GM12878 (cell line): ENCODE data around the gene ZBTB18.

Source experiments
- BRCA1 ChIP-seq: IDR thresholded peaks from 2 replicates; pipeline ENCODE4 v1.6.1; 2011; ENCODE audit warnings: low read depth, low read length, improper control_type of control experiment
- CTCF ChIP-seq, 3 experiments: IDR thresholded peaks in 2 of 3; conservative IDR thresholded peaks in 1 of 3; 2 replicates each; pipeline ENCODE4 v1.5.1; 2011; ENCODE audit warnings: low read depth in 3 of 3, low read length in 3 of 3, mild to moderate bottlenecking in 3 of 3, control low read depth in 2 of 3, moderate library complexity in 2 of 3, inconsistent platforms in 1 of 3, mixed read lengths in 1 of 3; ENCODE audit not compliant: control insufficient read depth in 2 of 3, insufficient read depth in 1 of 3; ENCODE audit errors: extremely low read depth in 1 of 3
- RBBP5 ChIP-seq: fragments of 200-600 bp; sonication (generic); conservative IDR thresholded peaks from 2 replicates; pipeline ENCODE4 v1.6.1; 2016
- RCOR1 ChIP-seq: conservative IDR thresholded peaks from 2 replicates; pipeline ENCODE4 v1.6.1; 2012; ENCODE audit warnings: low read depth, low read length, improper control_type of control experiment

DNA sequence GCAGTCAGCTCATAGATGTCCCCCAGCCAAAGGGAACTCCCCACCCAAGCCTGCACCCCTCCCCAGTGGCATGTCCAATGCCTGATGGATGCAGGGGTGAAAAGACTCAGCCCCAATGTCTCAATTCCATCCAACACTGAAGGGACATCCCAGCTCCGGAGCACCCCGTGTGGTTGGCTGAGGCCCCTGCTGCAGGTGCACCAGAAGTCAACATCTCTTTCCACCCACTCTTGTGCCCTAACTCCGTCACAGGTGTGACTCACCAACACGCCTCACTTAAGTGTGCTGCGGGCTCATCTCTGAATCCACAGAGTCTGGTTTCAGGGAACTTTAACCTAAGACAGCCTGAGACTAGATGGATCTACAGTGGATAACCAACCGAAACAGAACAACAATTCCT is 40.9 kb upstream of the ZBTB18 start:
- TF ChIP-seq RCOR1 (no peak), RBBP5 (no peak), BRCA1 (no peak), CTCF (IDR thresholded peaks at IDR 0.05 in 2 of 3, conservative IDR thresholded peaks at IDR 0.05 in 1 of 3; ENCODE audit: control insufficient read depth in 2 of 3, extremely low read depth in 1 of 3, insufficient read depth in 1 of 3, low read depth in 3 of 3, low read length in 3 of 3) (no peak)
